VCaP (cell line): ENCODE results near the gene SPG21.

Experiments used
- H3K27ac ChIP-seq: fragments of 450-650 bp; 2 replicates; pipeline ENCODE4 v1.5.1; 2017
- TF ChIP-seq, protein P1 (sequence below): fragments of 450-650 bp; conservative IDR thresholded peaks from 2 replicates; pipeline ENCODE4 v1.5.1; 2017; ENCODE audit warnings: mild to moderate bottlenecking, moderate library complexity

SPG21 gene

DNA sequence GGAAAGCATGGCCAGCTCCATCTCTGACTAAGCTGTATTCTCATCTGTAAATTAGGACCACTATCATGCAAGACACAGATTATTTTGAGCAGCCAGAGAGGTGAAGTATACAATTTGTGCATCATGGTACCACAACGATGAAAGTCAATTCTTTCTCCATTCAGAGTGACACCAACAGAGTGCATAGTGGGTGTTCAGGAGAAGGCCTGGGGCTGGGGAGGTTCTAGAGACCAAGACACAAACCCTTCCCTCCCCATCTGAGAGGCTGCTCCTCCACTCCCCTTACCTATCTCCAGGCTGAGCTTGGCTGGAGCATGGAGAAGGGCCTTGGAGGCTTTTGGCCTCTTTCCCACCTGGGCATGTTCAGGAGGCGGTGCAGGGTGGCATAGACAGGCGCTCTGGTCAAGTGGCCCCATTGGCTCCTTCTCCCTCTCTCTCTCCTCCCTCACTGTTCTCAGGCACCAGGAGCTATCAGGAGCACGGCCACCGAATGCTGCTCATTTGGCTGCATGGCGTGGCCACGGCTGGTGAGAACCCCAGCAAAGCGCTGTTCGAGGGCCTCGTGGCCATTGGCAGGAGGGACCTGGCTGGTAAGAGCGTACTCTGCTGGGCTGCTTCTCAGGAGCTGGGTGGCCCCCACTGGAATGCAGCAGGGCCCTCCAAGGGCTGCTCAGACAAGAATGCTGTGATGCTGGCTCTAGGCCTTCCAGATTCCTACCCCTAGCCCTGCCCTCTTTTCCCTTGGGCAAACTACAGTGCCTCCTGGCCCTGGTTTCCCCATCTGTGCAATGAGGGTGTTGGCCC lies 40.1 kb downstream of the SPG21 start:
- TF ChIP-seq, protein P1, sequence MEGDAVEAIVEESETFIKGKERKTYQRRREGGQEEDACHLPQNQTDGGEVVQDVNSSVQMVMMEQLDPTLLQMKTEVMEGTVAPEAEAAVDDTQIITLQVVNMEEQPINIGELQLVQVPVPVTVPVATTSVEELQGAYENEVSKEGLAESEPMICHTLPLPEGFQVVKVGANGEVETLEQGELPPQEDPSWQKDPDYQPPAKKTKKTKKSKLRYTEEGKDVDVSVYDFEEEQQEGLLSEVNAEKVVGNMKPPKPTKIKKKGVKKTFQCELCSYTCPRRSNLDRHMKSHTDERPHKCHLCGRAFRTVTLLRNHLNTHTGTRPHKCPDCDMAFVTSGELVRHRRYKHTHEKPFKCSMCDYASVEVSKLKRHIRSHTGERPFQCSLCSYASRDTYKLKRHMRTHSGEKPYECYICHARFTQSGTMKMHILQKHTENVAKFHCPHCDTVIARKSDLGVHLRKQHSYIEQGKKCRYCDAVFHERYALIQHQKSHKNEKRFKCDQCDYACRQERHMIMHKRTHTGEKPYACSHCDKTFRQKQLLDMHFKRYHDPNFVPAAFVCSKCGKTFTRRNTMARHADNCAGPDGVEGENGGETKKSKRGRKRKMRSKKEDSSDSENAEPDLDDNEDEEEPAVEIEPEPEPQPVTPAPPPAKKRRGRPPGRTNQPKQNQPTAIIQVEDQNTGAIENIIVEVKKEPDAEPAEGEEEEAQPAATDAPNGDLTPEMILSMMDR = no peak
- H3K27ac ChIP-seq = no peak overlapping the region

DNA sequence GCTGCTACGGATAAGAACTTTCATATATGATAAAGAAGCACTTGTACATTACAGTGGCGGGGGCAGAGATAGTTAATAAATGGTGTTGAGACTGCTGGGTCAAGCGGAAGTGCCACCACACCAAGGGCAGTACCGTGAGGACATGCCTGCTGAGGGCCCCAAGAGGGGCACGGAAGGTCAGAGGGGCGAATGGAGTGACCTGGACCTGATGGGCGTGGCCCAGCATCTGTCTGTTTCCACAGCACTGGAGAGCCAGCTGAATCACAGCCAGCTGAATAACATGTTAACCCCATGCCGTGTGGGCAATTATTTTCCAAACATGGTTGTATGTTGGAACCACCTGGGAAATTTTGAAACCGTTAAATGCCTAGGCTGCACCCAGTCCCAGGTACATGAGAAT lies 40.8 kb downstream of the SPG21 start:
- no peak overlapping the region for H3K27ac ChIP-seq
- TF ChIP-seq, protein P1 = no peak

DNA sequence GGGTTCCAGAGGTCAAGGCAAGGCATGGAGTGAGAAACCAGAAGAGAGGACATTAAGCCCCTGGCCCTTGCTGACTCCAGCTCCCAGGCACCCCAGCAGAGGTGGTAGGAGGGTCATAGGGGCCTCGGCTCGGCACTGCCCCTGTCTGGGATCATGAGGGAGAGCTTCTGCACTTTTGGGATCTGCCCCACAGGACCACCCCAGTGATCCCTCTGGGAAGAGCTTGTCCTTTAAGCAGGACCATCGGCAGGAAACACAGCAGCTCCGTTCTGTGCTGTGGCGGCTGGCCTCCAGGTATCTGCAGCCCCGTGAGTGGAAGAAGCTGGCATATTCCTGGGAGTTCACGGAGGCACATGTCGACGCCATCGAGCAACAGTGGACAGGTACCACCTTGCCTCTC lies 42.5 kb downstream of the SPG21 start:
- TF ChIP-seq, protein P1 = no peak
- H3K27ac ChIP-seq = no peak overlapping the region

DNA sequence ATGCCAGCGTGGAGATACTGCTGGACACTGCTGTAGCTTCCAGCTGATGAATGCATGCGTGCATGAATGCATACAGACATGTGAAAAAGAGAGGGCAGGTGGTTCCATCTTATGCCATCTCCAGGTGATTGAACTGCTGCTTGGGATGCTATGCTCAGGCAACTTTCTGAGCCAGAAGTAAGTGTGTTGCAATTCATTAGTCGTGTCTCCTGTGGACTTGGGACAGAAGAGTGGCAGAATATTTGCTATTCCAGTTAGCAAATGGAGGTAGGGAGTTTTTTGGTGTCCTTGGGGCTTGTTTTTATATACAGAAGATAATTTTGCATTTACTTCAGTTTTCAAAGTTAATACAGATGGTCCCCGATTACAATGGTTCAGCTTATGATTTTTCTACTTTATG lies 44.8 kb downstream of the SPG21 start:
- TF ChIP-seq, protein P1 = no peak
- H3K27ac ChIP-seq = no peak overlapping the region

DNA sequence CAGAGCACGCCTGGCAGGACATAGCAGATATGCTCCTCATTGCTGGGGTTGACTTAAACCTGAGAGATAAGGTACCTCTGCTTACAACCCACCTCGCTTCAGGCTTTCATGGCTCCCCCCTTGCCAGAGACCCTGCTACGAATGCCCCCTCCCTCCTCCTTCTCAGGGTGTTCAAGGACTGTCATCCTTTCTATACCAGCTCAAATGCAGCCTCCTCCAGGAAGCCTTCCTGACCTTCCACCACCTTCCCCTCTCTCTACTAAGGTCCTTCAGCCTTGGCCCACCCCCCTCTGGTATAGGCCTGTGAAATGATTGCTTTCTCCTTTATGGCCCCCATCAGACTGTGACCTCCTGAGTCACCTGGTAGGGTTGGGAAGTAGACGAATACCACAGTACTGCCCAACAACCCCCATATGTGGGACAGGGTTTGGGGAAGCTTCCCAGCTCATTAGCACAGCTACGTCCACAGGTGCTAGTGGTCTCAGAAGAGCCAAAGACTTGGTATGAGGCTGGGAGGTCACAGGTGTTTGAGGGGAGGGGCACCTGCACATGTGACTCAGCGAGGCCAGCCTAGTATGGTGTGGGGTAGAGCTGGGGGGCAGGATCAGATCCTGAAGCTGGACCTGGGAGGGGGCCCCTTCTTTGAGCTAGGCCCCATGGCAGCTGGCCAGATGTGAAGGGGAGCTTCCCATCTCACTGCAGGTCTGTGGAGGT lies 46.0 kb downstream of the SPG21 start:
- TF ChIP-seq, protein P1 = no peak
- H3K27ac ChIP-seq = no peak overlapping the region

DNA sequence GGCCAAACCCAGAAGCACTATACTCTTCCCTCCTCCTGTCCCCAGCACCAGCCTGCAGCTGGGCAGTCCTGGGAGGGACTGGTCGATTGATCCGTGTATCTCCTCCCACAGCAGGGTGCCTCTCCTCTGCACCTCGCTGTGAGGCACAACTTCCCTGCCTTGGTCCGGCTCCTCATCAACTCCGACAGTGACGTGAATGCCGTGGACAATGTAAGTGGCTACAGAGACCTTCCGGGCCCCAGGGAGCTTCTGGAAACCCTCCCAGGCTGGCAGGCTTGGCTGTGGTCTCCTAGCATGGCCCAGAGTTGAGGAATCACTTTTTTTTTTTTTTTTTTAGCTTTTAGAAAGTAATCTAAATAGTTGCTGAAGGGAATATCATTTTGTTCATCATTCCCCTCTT lies 47.4 kb downstream of the SPG21 start:
- TF ChIP-seq, protein P1 = no peak
- no peak overlapping the region for H3K27ac ChIP-seq

DNA sequence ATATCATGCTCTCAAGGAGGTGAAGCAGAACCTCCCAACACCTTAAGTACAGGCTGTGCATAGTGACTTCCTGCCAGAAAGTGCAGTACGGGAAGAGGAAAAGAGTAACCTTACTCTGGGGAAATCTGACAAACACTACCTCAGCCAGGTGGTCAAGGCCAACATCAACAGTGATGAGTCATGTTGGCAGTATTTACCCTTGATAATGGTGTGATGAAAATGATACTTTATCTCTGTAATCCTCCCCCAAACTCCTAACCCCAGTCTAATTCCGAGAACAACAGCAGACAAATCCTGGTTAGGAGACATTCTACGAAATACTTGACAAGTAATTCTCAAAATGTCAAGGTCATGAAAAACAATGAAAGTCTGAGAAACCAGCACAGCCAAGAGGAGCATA lies 51.5 kb downstream of the SPG21 start:
- TF ChIP-seq, protein P1 = no peak

More for the DNA sequence above, 51.5 kb downstream of the SPG21 start:
- H3K27ac ChIP-seq = no peak overlapping the region
